Aorta (tissue), 5 donors: ENCODE results near the gene RNF10. TPM values are rescaled to one million over a fixed set of nuclear protein-coding genes. Genes with fewer than 3 reads are reported as not detected.
A peak's percentile ranks its signal among the peaks of the same experiment; 100 is the strongest.
"Not testable (repeated sequence)": the region's sequence is repeated elsewhere in the genome, so short reads cannot be mapped to it uniquely, and the experiment has no call there.

Experiments
- ATAC-seq: fragments of 200-7000 bp; cut with Tn5 transposase; one replicate; pipeline ENCODE4 v1.9.1; 2022; ENCODE audit warnings: moderate library complexity; ENCODE audit not compliant: low FRiP score
- DNase-seq, 2 donors: peaks; one replicate each; pipeline ENCODE4 v3.0.0-alpha.2; 2020
- H3K27ac ChIP-seq, 2 donors: one replicate each; pipeline ENCODE4 v1.5.1; 2013; ENCODE audit warnings: low read length in 2 of 2, mild to moderate bottlenecking in 2 of 2, moderate library complexity in 2 of 2, control low read depth in 1 of 2, inconsistent platforms in 1 of 2, low read depth in 1 of 2
- H3K27me3 ChIP-seq, 2 donors: one replicate each; pipeline ENCODE4 v1.6.1; 2013; ENCODE audit warnings: control low read depth in 1 of 2, low read length in 1 of 2, mild to moderate bottlenecking in 1 of 2, moderate library complexity in 1 of 2; ENCODE audit not compliant: insufficient read depth in 2 of 2, control insufficient read depth in 1 of 2
- H3K36me3 ChIP-seq, 2 donors: one replicate each; pipeline ENCODE4 v1.6.1; 2013; ENCODE audit warnings: control low read depth in 1 of 2, low read length in 1 of 2, mild to moderate bottlenecking in 1 of 2; ENCODE audit not compliant: insufficient read depth in 2 of 2, control insufficient read depth in 1 of 2
- H3K4me1 ChIP-seq, 2 donors: one replicate each; pipeline ENCODE4 v1.6.1; 2013; ENCODE audit warnings: low read length in 2 of 2, control low read depth in 1 of 2, mild to moderate bottlenecking in 1 of 2, moderate library complexity in 1 of 2; ENCODE audit not compliant: insufficient read depth in 2 of 2, control insufficient read depth in 1 of 2
- H3K4me3 ChIP-seq, 2 donors: one replicate each; pipeline ENCODE4 v1.5.1; 2013; ENCODE audit warnings: low read length in 2 of 2, control low read depth in 1 of 2, mild to moderate bottlenecking in 1 of 2
- H3K9me3 ChIP-seq: one replicate; pipeline ENCODE4 v1.6.1; 2013; ENCODE audit warnings: mild to moderate bottlenecking, low read length; ENCODE audit not compliant: control insufficient read depth
- WGBS, 2 donors: extraction: QIAGEN DNeasy Blood & Tissue Kit; methylation state at CpG; one replicate each; pipeline ENCODE4 v1.1.7; 2013; 5-methylcytosine and 5-hydroxymethylcytosine counted together
- intact Hi-C, 2 donors: fragments of 100-400 bp; cut with DNase I; formaldehyde crosslinking; loops; one replicate each; pipeline versions ENCODE4 v1.14.2 to v1.15.0; 2022
- polyA plus RNA-seq, 2 donors: library from polyadenylated mRNA; stranded (reverse); fragments of 200-250 nt; gene quantifications; one replicate each; pipeline ENCODE4 v1.2.3, GENCODE V29; 2013
- total RNA-seq, 2 donors: library from RNA; stranded (reverse); fragmentation: NEBNext Ultra II Directional; extraction: Animal tissue kit (Norgen Biotek cat#: 25700); gene quantifications; one replicate each; pipeline ENCODE4 v1.2.1, GENCODE V29; 2021
- donor health status: healthy with polysubstance abuse.
- donor health status: Bipolar disorder and iron deficiency.
- donor health status: DM: no; HTN: no; CAD: no.
- donor health status: DM: no; HTN: no; CAD: no.
- donor health status: DM: yes; HTN: yes; CAD: no.

RNF10 gene
- total and polyA plus RNA-seq, 4 donors = 74.0 to 200 (median 170) TPM

GRCh38 chr12:120590741-120591407, 56.7 kb downstream of the RNF10 start:
- ATAC-seq (no peak), DNase-seq (no peak)
- Histone ChIP-seq H3K9me3 (no peaks in the 10 kb centered on the region), H3K36me3 (no peaks in the 10 kb centered on the region), H3K27ac (no peak overlapping the region), H3K4me1 (no peaks in the 10 kb centered on the region), H3K4me3 (no peak overlapping the region), H3K27me3 (no peaks in the 10 kb centered on the region)
- 73 to 80% methylated on average over 6 of the region's 6 CpGs for WGBS, 2 donors
- intact Hi-C loops = loop anchor here in 1 of 2 donors (10.0 kb wide), 1 partner anchor 394 kb away; no protein-coding TSS in a partner anchor

GRCh38 chr12:120592121-120593049, 58.2 kb downstream of the RNF10 start:
- Histone ChIP-seq H3K4me1 (no peaks in the 10 kb centered on the region), H3K4me3 (no peak overlapping the region)

GRCh38 chr12:120596901-120597300, 62.7 kb downstream of the RNF10 start:
- no peaks in the 10 kb centered on the region for H3K9me3 ChIP-seq
- H3K27me3 ChIP-seq = no peaks in the 10 kb centered on the region
- WGBS, 2 donors = 91 to 95% methylated on average over 3 of the region's 3 CpGs
- ATAC-seq (no peak), DNase-seq (no peak)
- H3K36me3 ChIP-seq = no peaks in the 10 kb centered on the region
- intact Hi-C loops = loop anchor here in 1 of 2 donors (10.0 kb wide), 1 partner anchor 388 kb away; no protein-coding TSS in a partner anchor
- H3K4me3 ChIP-seq = no peak overlapping the region
- H3K4me1 ChIP-seq = no peaks in the 10 kb centered on the region
- H3K27ac ChIP-seq = no peak overlapping the region

More at GRCh38 chr12:120592121-120593049, 58.2 kb downstream of the RNF10 start:
- ATAC-seq = no peak
- no peaks in the 10 kb centered on the region for H3K9me3 ChIP-seq
- no peak overlapping the region for H3K27ac ChIP-seq
- H3K36me3 ChIP-seq = no peaks in the 10 kb centered on the region
- WGBS, 2 donors = 61 to 66% methylated on average over 8 of the region's 8 CpGs
- no peaks in the 10 kb centered on the region for H3K27me3 ChIP-seq
- DNase-seq = no peak
- intact Hi-C loops = loop anchor here in 1 of 2 donors (10.0 kb wide), 1 partner anchor 392 kb away; no protein-coding TSS in a partner anchor

GRCh38 chr12:120597861-120598260, 63.7 kb downstream of the RNF10 start:
- Histone ChIP-seq H3K27ac (no peak overlapping the region), H3K4me3 (no peak overlapping the region), H3K36me3 (no peaks in the 10 kb centered on the region), H3K27me3 (no peaks in the 10 kb centered on the region), H3K4me1 (no peaks in the 10 kb centered on the region), H3K9me3 (no peaks in the 10 kb centered on the region)
- intact Hi-C loops = loop anchor here in 1 of 2 donors (10.0 kb wide), 1 partner anchor 387 kb away; no protein-coding TSS in a partner anchor
- DNase-seq (peak in 1 of 2 donors; percentile 22), ATAC-seq (no peak)
- WGBS, 2 donors = 70 to 72% methylated on average over 3 of the region's 3 CpGs

- intact Hi-C loops = loop anchor here in 1 of 2 donors (10.0 kb wide), 1 partner anchor 386 kb away; no protein-coding TSS in a partner anchor
- Histone ChIP-seq H3K36me3 (no peaks in the 10 kb centered on the region), H3K27me3 (no peaks in the 10 kb centered on the region), H3K27ac (no peak overlapping the region), H3K9me3 (no peaks in the 10 kb centered on the region), H3K4me1 (no peaks in the 10 kb centered on the region), H3K4me3 (no peak overlapping the region)
- peak in 1 of 2 donors; percentile 53 for DNase-seq
- no peak for ATAC-seq
- WGBS, 2 donors = 58 to 60% methylated on average over 13 of the region's 13 CpGs
These were observed 64.7 kb downstream of the RNF10 start for GRCh38 chr12:120598674-120599463.

- no peak overlapping the region for H3K4me3 ChIP-seq
- ATAC-seq (no peak), DNase-seq (peak in 1 of 2 donors; percentile 37)
- H3K9me3 ChIP-seq = no peaks in the 10 kb centered on the region
- no peaks in the 10 kb centered on the region for H3K36me3 ChIP-seq
- WGBS, 2 donors = 80 to 84% methylated on average over 23 of the region's 23 CpGs
- H3K27ac ChIP-seq = no peak overlapping the region
- intact Hi-C loops = loop anchor here in 1 of 2 donors (10.0 kb wide), 1 partner anchor 385 kb away; no protein-coding TSS in a partner anchor
- no peaks in the 10 kb centered on the region for H3K4me1 ChIP-seq
- no peaks in the 10 kb centered on the region for H3K27me3 ChIP-seq
These were observed 65.8 kb downstream of the RNF10 start for GRCh38 chr12:120599672-120600552.

GRCh38 chr12:120602416-120602815, 68.3 kb downstream of the RNF10 start:
- H3K4me1 ChIP-seq, ATAC-seq, H3K9me3 ChIP-seq, H3K4me3 ChIP-seq, H3K27me3 ChIP-seq, H3K27ac ChIP-seq, H3K36me3 ChIP-seq, intact Hi-C loops: not testable (repeated sequence)
- 74% methylated on average over 5 of the region's 5 CpGs for WGBS, 2 donors
- peak in 1 of 2 donors; percentile 37 for DNase-seq
